HEK293 (cell line): Measurements from ENCODE around the gene YIPF3.
A peak's percentile ranks its signal among the peaks of the same experiment; 100 is the strongest.
"Not testable (repeated sequence)": the region's sequence is repeated elsewhere in the genome, so short reads cannot be mapped to it uniquely, and the experiment has no call there.

ENCODE experiments used
- CTCF ChIA-PET: fragments of 350-600 bp; formaldehyde crosslinking; extraction: SDS; loops from one replicate; lab custom pipeline; 2021; ENCODE audit warnings: antibody characterized with exemption; lab: Yijun Ruan, JAX
- POLR2A ChIA-PET: fragments of 300-600 bp; formaldehyde crosslinking; extraction: SDS; loops from one replicate; lab custom pipeline; 2020; ENCODE audit warnings: antibody characterized with exemption, inconsistent platforms; lab: Yijun Ruan, JAX
- H3K27ac ChIP-seq: fragments of 200-500 bp; sonication (Bioruptor generic); 2 replicates; pipeline ENCODE4 v1.5.1; 2014; ENCODE audit warnings: low read depth, low read length, control low read depth, inconsistent platforms; ENCODE audit errors: extremely low read depth
- H3K36me3 ChIP-seq, 2 experiments: fragments of 200-500 bp in 1 of 2; sonication (Bioruptor generic) in 1 of 2; 1 replicate in 1 of 2; 2 replicates in 1 of 2; pipeline ENCODE4 v1.5.1; 2014 to 2017; ENCODE audit warnings: inconsistent platforms in 2 of 2, low read length in 2 of 2; ENCODE audit not compliant: control insufficient read depth in 2 of 2, insufficient read depth in 1 of 2
- H3K4me1 ChIP-seq: fragments of 200-500 bp; sonication (Bioruptor generic); 2 replicates; pipeline ENCODE4 v1.5.1; 2014; ENCODE audit warnings: mild to moderate bottlenecking, low read length, inconsistent platforms; ENCODE audit not compliant: control insufficient read depth, insufficient read depth
- H3K4me3 ChIP-seq: 2 replicates; pipeline ENCODE4 v1.5.1; 2011; ENCODE audit warnings: low read depth, mild to moderate bottlenecking, control low read depth, low read length, moderate library complexity
- H3K9me3 ChIP-seq: fragments of 200-500 bp; sonication (Bioruptor generic); 2 replicates; pipeline ENCODE4 v1.5.1; 2014; ENCODE audit warnings: low read depth, low read length, inconsistent platforms; ENCODE audit not compliant: control insufficient read depth, insufficient read depth
- KLF1 ChIP-seq: fragments of 450-650 bp; formaldehyde crosslinking; IDR thresholded peaks from 2 replicates; pipeline ENCODE4 v1.5.1; 2016; ENCODE audit warnings: missing biosample characterization, missing genetic modification characterization
- PRDM1 ChIP-seq: fragments of 450-650 bp; formaldehyde crosslinking; IDR thresholded peaks from 2 replicates; pipeline ENCODE4; 2016; ENCODE audit warnings: missing biosample characterization, missing genetic modification characterization
- ZNF114 ChIP-seq: fragments of 450-650 bp; formaldehyde crosslinking; IDR thresholded peaks from 2 replicates; pipeline ENCODE4 v1.5.0; 2017; ENCODE audit warnings: missing biosample characterization, missing genetic modification characterization
- ZNF223 ChIP-seq: fragments of 450-650 bp; formaldehyde crosslinking; IDR thresholded peaks from 2 replicates; pipeline ENCODE4 v1.5.1; 2016; ENCODE audit warnings: missing biosample characterization, missing genetic modification characterization
- ZNF266 ChIP-seq: fragments of 450-650 bp; formaldehyde crosslinking; IDR thresholded peaks from 2 replicates; pipeline ENCODE4 v1.5.1; 2016; ENCODE audit warnings: missing biosample characterization, missing genetic modification characterization, low read depth
- ZNF394 ChIP-seq: fragments of 450-650 bp; formaldehyde crosslinking; IDR thresholded peaks from 2 replicates; pipeline ENCODE4 v1.5.1; 2016; ENCODE audit warnings: missing biosample characterization, missing genetic modification characterization, mild to moderate bottlenecking, moderate library complexity, borderline replicate concordance
- ZNF416 ChIP-seq: fragments of 450-650 bp; formaldehyde crosslinking; IDR thresholded peaks from 2 replicates; pipeline ENCODE4 v1.5.1; 2016; ENCODE audit warnings: missing biosample characterization, missing genetic modification characterization
- ZNF610 ChIP-seq: fragments of 450-650 bp; formaldehyde crosslinking; IDR thresholded peaks from 2 replicates; pipeline ENCODE4 v1.5.1; 2016; ENCODE audit warnings: missing biosample characterization, missing genetic modification characterization, borderline replicate concordance
- ZNF626 ChIP-seq: fragments of 450-650 bp; sonication (Bioruptor Pico); formaldehyde crosslinking; IDR thresholded peaks from 2 replicates; pipeline ENCODE4 v1.5.1; 2018; ENCODE audit warnings: missing biosample characterization, missing genetic modification characterization, inconsistent platforms
- TF ChIP-seq, protein P1 (sequence below): fragments of 450-650 bp; IDR thresholded peaks from 2 replicates; pipeline ENCODE4 v1.5.1; 2018; ENCODE audit warnings: missing biosample characterization, missing genetic modification characterization
- TF ChIP-seq, protein P2 (sequence below): fragments of 450-650 bp; formaldehyde crosslinking; IDR thresholded peaks from 2 replicates; pipeline ENCODE4 v1.5.1; 2016; ENCODE audit warnings: missing biosample characterization, missing genetic modification characterization
- TF ChIP-seq, protein P3 (sequence below): fragments of 450-650 bp; formaldehyde crosslinking; IDR thresholded peaks from 2 replicates; pipeline ENCODE4 v1.5.1; 2016; ENCODE audit warnings: missing biosample characterization, missing genetic modification characterization

YIPF3 gene

DNA sequence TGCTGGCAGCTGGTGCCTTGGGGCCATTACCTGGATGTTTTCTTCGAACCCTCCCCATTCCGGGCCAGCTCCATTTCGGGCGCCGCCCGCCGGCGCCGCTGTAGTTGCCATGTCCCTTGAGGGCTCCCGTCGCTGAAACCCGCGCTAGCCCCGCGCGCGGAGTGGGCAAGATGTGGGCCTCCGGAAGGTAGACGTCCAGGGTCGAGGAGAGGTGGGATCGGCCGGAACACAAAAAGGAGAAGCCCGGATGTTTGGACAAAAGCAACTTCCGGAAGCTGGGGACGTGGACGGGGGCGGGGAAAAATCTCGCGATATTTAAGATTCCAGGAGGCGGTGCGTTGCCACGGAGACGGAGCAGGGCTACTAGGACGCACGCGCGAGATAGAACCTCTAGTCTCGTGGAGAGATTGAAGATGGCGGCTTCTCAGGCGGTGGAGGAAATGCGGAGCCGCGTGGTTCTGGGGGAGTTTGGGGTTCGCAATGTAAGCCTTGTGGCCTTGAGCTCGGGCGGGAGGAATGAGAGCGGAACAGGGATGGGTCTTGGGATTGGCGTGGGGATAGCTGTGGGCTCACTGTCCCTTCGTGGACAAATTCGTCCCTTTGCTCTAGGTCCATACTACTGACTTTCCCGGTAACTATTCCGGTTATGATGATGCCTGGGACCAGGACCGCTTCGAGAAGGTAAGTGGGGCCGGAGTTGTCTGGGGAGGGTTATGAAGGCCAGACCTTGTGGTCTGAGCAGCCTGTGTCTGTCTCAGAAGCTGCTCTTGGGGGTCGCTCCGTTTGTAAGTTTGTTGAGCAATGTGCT, at the start of gene YIPF3, which contains the start of gene POLR1C (continued):
- TF ChIP-seq ZNF114 = no peak
- TF ChIP-seq, protein P1, sequence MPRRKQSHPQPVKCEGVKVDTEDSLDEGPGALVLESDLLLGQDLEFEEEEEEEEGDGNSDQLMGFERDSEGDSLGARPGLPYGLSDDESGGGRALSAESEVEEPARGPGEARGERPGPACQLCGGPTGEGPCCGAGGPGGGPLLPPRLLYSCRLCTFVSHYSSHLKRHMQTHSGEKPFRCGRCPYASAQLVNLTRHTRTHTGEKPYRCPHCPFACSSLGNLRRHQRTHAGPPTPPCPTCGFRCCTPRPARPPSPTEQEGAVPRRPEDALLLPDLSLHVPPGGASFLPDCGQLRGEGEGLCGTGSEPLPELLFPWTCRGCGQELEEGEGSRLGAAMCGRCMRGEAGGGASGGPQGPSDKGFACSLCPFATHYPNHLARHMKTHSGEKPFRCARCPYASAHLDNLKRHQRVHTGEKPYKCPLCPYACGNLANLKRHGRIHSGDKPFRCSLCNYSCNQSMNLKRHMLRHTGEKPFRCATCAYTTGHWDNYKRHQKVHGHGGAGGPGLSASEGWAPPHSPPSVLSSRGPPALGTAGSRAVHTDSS (tag by site-specific recombination) = no peak
- TF ChIP-seq, all 188 proteins: peak for 44

DNA sequence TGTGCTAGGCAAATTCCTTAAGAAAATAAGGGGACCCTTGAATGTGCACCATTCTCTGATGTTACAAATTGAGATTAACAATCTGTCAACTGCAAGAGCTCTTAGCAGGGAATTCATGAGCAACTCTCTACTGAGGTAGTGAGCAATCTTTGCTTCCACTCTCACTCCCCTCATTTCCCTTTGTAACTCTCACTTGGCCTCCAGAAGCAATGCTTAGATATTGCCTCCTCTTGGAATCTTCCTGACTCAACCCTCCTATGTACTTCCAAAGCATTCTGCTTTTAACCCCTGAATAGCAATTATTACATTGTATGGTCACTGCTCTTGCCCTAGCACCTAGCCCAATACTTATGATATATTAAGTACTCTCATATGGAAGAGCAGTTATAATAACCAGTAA, 42.6 kb upstream of the YIPF3 start:
- Histone ChIP-seq H3K9me3 (no peaks in the 10 kb centered on the region), H3K4me3 (no peak overlapping the region), H3K36me3 (peaks cover 85 to 96% of the 10 kb centered on the region in 2 experiments), H3K27ac (no peak overlapping the region), H3K4me1 (no peaks in the 10 kb centered on the region)
- ChIA-PET CTCF (interaction anchor here (0.5 to 1.0 kb wide), 2 partner anchors 49 to 211 kb away, joined by 3 read pairs; partner anchors contain the start of gene VEGFA), POLR2A (interaction anchor here (1.0 kb wide), 1 partner anchor 11 kb away, joined by 3 read pairs; no protein-coding TSS in a partner anchor)
- TF ChIP-seq PRDM1 = peak; percentile 94
- TF ChIP-seq KLF1 (tag by site-specific recombination) = no peak
- TF ChIP-seq, protein P2, sequence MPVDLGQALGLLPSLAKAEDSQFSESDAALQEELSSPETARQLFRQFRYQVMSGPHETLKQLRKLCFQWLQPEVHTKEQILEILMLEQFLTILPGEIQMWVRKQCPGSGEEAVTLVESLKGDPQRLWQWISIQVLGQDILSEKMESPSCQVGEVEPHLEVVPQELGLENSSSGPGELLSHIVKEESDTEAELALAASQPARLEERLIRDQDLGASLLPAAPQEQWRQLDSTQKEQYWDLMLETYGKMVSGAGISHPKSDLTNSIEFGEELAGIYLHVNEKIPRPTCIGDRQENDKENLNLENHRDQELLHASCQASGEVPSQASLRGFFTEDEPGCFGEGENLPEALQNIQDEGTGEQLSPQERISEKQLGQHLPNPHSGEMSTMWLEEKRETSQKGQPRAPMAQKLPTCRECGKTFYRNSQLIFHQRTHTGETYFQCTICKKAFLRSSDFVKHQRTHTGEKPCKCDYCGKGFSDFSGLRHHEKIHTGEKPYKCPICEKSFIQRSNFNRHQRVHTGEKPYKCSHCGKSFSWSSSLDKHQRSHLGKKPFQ = no peak
- TF ChIP-seq ZNF266 (tag by site-specific recombination) = no peak
- no peak for TF ChIP-seq ZNF626 (tag by site-specific recombination)
- no peak for TF ChIP-seq ZNF223 (tag by site-specific recombination)
- TF ChIP-seq ZNF610 (tag by site-specific recombination) = no peak

DNA sequence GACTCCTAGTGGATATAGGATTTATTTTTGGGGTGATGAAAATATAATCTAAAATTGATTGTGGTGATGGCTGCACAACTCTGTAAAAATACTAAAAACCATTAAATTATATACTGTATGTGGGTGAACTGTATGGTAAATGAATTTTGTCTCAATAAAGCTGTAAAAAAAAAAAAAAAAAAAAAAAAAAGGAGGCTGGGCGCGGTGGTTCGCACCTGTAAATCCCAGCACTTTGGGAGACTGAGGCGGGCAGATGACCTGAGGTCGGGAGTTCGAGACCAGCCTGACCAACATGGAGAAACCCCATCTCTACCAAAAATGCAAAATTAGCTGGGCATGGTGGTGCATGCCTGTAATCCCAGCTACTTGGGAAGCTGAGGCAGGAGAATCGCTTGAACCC, 40.9 kb upstream of the YIPF3 start:
- H3K36me3 ChIP-seq = peaks cover 83 to 94% of the 10 kb centered on the region in 2 experiments
- H3K27ac ChIP-seq, H3K9me3 ChIP-seq, H3K4me1 ChIP-seq, H3K4me3 ChIP-seq: not testable (repeated sequence)
- ChIA-PET POLR2A (interaction anchor here (0.7 kb wide), 1 partner anchor 35 kb away, joined by 8 read pairs; no protein-coding TSS in a partner anchor), CTCF (interaction anchor here (1.1 kb wide), 1 partner anchor 15 kb away, joined by 3 read pairs; no protein-coding TSS in a partner anchor)

DNA sequence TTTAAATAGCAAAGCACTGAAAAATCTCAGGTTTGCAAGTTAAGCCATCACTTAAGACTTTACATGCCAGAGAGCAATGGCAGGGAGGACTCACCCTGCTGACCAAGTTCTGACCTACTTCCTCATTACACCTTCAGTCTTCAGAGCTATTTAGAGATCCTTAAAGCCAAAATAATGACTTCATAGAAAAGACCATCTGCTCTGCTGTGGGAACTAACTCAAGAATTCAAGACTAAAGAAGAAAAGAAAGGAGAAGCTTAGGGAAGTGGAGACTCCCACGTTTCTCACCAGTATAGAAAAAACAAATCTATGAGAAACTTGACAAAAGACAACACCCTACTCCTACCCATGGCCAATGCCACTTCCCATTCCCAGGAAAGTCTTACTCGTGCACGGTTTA, 30.5 kb upstream of the YIPF3 start:
- Histone ChIP-seq H3K36me3 (peaks cover 91 to 97% of the 10 kb centered on the region in 2 experiments), H3K4me3 (no peak overlapping the region), H3K4me1 (no peaks in the 10 kb centered on the region), H3K27ac (no peak overlapping the region), H3K9me3 (no peaks in the 10 kb centered on the region)
- POLR2A ChIA-PET = interaction anchor here (1.2 to 1.5 kb wide), 2 partner anchors 28 to 29 kb away, joined by 3 read pairs; partner anchors contain the start of genes POLH and XPO5
- TF ChIP-seq ZNF394 (tag by site-specific recombination) (peak; percentile 41; the same call in 1 of the 2 replicates), ZNF416 (tag by site-specific recombination) (no peak)
- TF ChIP-seq, protein P3, sequence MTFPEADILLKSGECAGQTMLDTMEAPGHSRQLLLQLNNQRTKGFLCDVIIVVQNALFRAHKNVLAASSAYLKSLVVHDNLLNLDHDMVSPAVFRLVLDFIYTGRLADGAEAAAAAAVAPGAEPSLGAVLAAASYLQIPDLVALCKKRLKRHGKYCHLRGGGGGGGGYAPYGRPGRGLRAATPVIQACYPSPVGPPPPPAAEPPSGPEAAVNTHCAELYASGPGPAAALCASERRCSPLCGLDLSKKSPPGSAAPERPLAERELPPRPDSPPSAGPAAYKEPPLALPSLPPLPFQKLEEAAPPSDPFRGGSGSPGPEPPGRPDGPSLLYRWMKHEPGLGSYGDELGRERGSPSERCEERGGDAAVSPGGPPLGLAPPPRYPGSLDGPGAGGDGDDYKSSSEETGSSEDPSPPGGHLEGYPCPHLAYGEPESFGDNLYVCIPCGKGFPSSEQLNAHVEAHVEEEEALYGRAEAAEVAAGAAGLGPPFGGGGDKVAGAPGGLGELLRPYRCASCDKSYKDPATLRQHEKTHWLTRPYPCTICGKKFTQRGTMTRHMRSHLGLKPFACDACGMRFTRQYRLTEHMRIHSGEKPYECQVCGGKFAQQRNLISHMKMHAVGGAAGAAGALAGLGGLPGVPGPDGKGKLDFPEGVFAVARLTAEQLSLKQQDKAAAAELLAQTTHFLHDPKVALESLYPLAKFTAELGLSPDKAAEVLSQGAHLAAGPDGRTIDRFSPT (tag by site-specific recombination) = no peak
- CTCF ChIA-PET = interaction anchor here (1.0 to 1.8 kb wide), 2 partner anchors 40 to 61 kb away, joined by 3 to 6 read pairs; no protein-coding TSS in a partner anchor
